ENCODE measurements around the gene ARPC4.
"Not testable (repeated sequence)": the region's sequence is repeated elsewhere in the genome, so short reads cannot be mapped to it uniquely, and the experiment has no call there.

Gene ARPC4

GRCh38 chr3:9825451-9826040, 32.7 kb downstream of the ARPC4 start:
- DNase-seq = no peak

DNA sequence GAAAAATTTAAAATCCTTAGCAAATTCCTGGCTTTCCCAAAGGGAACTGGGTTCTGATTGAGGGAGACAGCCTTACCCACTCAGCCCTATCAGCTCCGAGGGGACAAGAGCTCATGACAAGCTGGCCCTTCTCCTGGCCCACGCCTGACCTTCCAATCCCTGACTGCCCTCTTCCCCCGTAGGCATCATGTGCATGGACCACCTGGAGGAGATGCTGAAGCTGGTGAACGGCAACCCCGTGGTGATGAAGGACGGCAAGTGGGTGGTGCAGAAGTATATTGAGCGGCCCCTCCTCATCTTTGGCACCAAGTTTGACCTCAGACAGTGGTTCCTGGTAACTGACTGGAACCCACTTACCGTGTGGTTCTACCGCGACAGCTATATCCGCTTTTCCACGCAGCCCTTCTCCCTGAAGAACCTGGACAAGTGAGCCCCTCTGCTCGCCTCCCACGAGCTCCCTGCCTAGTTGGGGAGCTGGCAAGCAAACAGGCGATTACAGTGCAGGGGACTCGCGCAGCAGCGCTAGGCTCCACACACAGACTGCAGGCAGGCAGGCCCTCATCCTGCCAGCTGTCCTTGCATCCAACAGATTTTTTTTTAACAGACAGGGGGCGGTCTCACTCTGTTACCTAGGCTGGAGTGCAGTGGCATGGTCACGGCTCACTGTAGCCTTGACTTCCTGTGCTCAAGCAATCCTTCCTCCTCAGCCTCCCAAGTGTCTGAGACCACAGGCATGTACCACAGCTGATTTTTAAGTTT, 34.1 kb downstream of the ARPC4 start:
- peak; percentile 63 for DNase-seq

- no peak for DNase-seq
These were observed 36.2 kb downstream of the ARPC4 start for GRCh38 chr3:9828801-9829755.

DNA sequence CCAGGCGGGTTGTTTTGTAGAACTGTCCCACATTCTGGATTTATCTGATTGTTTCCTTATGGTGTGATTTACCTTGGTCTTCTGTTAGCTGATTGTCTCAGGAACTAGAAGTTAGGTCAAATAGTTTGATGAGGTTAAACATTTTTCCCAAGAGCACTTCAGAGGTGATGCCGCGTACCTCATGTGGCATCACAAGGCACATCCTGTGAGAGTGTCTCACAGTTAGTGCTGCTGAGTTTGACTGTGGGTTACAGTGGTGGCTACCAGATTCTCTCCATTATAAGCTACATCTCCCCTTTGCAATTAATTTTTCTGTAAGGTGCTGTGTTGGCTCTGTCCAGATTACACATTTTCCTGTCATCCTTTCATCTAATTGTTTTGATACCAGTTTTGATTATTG, 38.4 kb downstream of the ARPC4 start:
- no peak for DNase-seq

DNA sequence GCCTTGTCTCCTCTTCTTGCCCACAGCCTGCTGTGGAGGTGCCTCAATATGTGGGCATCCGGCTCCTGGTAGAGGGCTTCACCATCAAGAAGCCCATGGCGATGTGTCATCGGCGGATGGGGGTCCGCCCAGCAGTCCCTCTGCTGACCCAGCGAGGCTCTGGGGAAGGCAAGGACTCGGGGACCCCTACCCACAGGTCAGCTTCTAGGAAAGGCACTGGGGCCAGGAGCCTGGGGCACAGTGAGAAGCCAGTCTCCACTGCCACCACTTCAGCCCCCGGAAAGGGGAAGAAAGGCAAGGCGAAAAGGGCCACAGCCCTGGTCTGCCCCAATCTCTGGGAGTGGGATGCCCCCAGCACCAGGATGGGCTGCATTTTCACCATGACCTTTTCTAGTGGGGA, 40.2 kb downstream of the ARPC4 start:
- no peak for DNase-seq

GRCh38 chr3:9834520-9835380, 41.9 kb downstream of the ARPC4 start:
- DNase-seq = no peak

DNA sequence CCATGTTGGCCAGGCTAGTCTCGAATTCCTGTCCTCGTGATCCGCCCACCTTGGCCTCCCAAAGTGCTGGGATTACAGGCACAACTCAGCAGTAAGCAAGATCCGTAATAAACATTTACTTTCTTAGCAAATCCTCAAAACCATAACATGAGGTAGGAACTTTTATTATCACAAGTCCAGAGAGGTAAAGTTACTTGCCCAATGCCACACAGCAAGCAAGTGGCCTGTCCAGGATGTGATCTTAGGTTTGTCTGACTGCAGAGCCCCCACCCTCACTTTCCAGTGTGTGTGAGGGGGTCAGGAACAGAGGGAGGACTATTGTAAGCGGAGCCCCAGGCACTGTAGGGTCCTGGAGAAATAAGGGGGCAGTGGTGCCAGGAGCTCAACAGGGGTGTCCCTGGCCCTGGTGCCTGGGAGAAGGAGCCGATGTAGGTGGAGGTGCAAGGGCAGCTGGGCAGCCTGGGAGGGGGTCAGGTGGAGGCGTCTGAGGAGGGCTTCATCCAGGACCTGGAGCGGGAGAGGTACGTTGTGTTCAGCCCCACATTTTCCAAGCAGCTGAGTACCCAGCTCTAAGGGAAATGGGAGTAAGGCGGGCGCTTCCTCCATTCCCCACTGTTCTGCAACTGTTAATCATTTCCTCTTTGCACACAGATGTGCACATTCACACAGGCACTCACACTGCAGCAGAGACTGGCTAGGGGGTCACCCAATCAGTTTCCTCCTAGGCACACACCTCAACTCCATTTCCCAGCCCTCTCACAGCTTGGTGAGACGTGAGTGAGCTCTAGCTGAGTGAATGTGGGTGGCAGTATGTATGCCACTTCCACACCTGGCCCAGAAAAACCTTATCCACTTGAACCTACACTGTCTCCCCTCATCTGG, 45.1 kb downstream of the ARPC4 start:
- DNase-seq = no peak

- no peak for DNase-seq
These were observed 46.0 kb downstream of the ARPC4 start for GRCh38 chr3:9838856-9839255.

- no peak for DNase-seq
These were observed 48.1 kb downstream of the ARPC4 start for GRCh38 chr3:9841015-9841414.

- peak; percentile 96 for DNase-seq
These were observed 51.0 kb downstream of the ARPC4 start, which contains the start of gene RPUSD3 for GRCh38 chr3:9843715-9844438. Gene RPUSD3 (minus strand): TSS chr3:9844008. CDS start chr3:9843990, 18 bp downstream.

DNA sequence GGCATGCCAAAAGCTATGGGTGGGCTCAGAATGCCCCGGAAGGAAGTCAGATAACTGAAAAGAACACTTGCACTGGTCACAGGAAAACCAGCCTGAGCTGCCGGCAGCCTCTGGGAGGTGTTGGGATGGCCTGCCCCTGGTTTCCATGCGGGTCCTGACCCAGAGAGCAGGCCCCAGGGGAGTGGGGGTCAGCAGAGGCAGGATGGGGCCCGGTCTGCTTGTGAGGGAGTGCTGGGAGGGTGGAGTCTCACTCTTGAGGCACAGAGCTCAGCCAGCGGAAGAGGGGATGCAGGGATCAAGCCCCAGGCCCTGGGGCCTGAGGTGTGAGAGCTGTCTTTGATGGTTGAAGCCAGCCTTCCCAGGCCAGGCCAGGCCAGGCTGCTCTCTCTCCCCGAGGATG, 53.3 kb downstream of the ARPC4 start:
- DNase-seq = no peak

- no peak for DNase-seq
These were observed 54.1 kb downstream of the ARPC4 start for GRCh38 chr3:9846931-9847488.

GRCh38 chr3:9847870-9848269, 55.0 kb downstream of the ARPC4 start:
- not testable (repeated sequence) for DNase-seq

- DNase-seq = not testable (repeated sequence)
These were observed 56.0 kb downstream of the ARPC4 start for GRCh38 chr3:9848860-9849259.

GRCh38 chr3:9851383-9851782, 58.5 kb downstream of the ARPC4 start:
- DNase-seq = not testable (repeated sequence)

GRCh38 chr3:9851926-9852325, 59.0 kb downstream of the ARPC4 start:
- DNase-seq = not testable (repeated sequence)

DNA sequence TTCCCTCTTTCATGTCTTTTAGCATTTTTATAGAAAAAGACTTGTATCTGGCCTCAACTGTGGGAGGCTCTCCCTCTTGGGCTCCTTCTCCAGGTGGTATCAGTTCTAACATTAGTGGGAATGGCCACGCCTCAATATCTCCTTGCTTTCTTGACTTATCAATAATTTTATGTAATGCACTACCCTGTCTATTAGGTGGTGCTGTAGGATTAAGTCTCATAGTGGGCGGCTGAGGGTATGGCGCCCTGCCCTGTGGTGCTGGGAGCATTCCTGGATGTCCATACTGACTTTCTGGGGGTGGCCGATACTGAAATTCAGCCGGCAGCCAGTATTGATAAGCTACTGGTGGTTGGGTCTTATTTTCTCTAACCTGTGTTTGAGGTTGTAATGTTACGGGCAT, 59.6 kb downstream of the ARPC4 start:
- DNase-seq = no peak

- not testable (repeated sequence) for DNase-seq
These were observed 61.5 kb downstream of the ARPC4 start for GRCh38 chr3:9854291-9854940.

- DNase-seq = no peak
These were observed 62.7 kb downstream of the ARPC4 start for GRCh38 chr3:9855594-9855993.

Data from 8988T (cell line).